H1 (cell line): ENCODE measurements around the gene NUP88. TPM values are rescaled to one million over a fixed set of nuclear protein-coding genes. Genes with fewer than 3 reads are reported as not detected.

Experiments
- BRCA1 ChIP-seq: IDR thresholded peaks from 2 replicates; pipeline ENCODE4 v1.6.1; 2012; ENCODE audit warnings: low read depth, low read length, improper control_type of control experiment
- HDAC6 ChIP-seq: IDR thresholded peaks from one replicate; pipeline ENCODE4 v1.7.1; 2012; ENCODE audit warnings: low read depth, mild to moderate bottlenecking, inconsistent platforms, low read length, moderate library complexity
- SRF ChIP-seq: IDR thresholded peaks from 2 replicates; pipeline ENCODE4 v1.6.1; 2011; ENCODE audit warnings: mild to moderate bottlenecking, low read depth, low read length, moderate library complexity
- polyA plus RNA-seq, 7 experiments: library from polyadenylated mRNA; depleted of rRNA in 3 of 7; stranded (reverse) in 5 of 7; unstranded in 2 of 7; fragments of >200 nt in 5 of 7; fragments of 200-250 nt in 2 of 7; gene quantifications; 1 replicate in 5 of 7; 2 replicates in 1 of 7; 4 replicates in 1 of 7; pipeline versions ENCODE4 v1.2.1 to v1.2.3, GENCODE V29; 2011 to 2013; ENCODE audit warnings: missing spikeins in 2 of 7, mixed read lengths in 2 of 7
- total RNA-seq: library from RNA; stranded (reverse); fragmentation: NEBNext Ultra II Directional; extraction: Animal tissue kit (Norgen Biotek cat#: 25700); gene quantifications from 2 replicates; pipeline ENCODE4 v1.2.1, GENCODE V29; 2021
- TF ChIP-seq, protein P1 (sequence below): IDR thresholded peaks from 2 replicates; pipeline ENCODE4 v1.6.1; 2012; ENCODE audit warnings: inconsistent platforms

NUP88 gene
- total and polyA plus RNA-seq, 2 of the 8 experiments (the other 6 are each of a cell fraction or from before 2014, with no cell fraction given), result 77.4 to 105 TPM

DNA sequence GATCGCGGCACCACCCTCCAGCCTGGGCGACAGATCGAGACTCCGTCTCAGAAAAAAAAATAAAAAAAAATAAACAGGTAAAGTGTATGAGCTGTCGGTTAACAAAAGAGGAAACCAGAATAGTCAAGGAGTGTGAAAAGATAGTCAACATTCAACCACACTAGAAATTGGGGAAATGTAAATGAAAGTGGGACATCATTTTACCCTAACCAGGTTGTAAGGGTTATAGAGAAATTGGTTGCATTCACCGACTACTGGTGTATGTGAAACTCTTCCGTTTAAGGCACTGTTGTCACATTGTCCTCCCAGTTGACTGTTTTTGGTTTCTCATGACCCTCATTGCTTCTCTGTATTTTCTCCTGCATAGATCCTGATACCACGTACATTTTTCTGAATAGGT, 74.5 kb downstream of the NUP88 start (continued):
- TF ChIP-seq, protein P1, sequence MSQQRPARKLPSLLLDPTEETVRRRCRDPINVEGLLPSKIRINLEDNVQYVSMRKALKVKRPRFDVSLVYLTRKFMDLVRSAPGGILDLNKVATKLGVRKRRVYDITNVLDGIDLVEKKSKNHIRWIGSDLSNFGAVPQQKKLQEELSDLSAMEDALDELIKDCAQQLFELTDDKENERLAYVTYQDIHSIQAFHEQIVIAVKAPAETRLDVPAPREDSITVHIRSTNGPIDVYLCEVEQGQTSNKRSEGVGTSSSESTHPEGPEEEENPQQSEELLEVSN, result no peak
- TF ChIP-seq SRF, result no peak
- no peak for TF ChIP-seq BRCA1
- no peak for TF ChIP-seq HDAC6

Other genes with a start within 250 kb of the NUP88 start
- gene ZNF594, start 227.8 kb downstream of the NUP88 start, total RNA-seq, result 14.3 and 15.5 TPM in 2 replicates
- gene ZNF594, start 227.8 kb downstream of the NUP88 start, polyA plus RNA-seq (2011; rRNA removed), result 3.6 and 4.2 TPM in 2 replicates
- gene SCIMP, start 184.8 kb downstream of the NUP88 start, total RNA-seq, result not detected in 2 replicates
- gene SCIMP, start 184.8 kb downstream of the NUP88 start, polyA plus RNA-seq (2011; rRNA removed), result not detected in 2 replicates
- gene RABEP1, start 137.4 kb downstream of the NUP88 start, total RNA-seq, result 50.7 and 52.3 TPM in 2 replicates
- 4.5 and 8.5 TPM in 2 replicates for gene RABEP1, start 137.4 kb downstream of the NUP88 start, polyA plus RNA-seq (2011; rRNA removed)
- 57.7 and 59.6 TPM in 2 replicates for gene RPAIN, start 520 bp upstream of the NUP88 start, total RNA-seq
- 37.0 and 54.5 TPM in 2 replicates for gene RPAIN, start 520 bp upstream of the NUP88 start, polyA plus RNA-seq (2011; rRNA removed)
- 453 and 454 TPM in 2 replicates for gene C1QBP, start 19.5 kb upstream of the NUP88 start, total RNA-seq
- 210 and 355 TPM in 2 replicates for gene C1QBP, start 19.5 kb upstream of the NUP88 start, polyA plus RNA-seq (2011; rRNA removed)
- gene DHX33, start 49.3 kb upstream of the NUP88 start, total RNA-seq, result 67.7 and 70.0 TPM in 2 replicates
- 34.8 and 38.1 TPM in 2 replicates for gene DHX33, start 49.3 kb upstream of the NUP88 start, polyA plus RNA-seq (2011; rRNA removed)
- 58.4 and 67.5 TPM in 2 replicates for gene DERL2, start 66.5 kb upstream of the NUP88 start, total RNA-seq
- gene DERL2, start 66.5 kb upstream of the NUP88 start, polyA plus RNA-seq (2011; rRNA removed), result 33.7 and 55.3 TPM in 2 replicates
- gene MIS12, start 66.9 kb upstream of the NUP88 start, total RNA-seq, result 25.6 and 27.2 TPM in 2 replicates
- 6.2 and 9.5 TPM in 2 replicates for gene MIS12, start 66.9 kb upstream of the NUP88 start, polyA plus RNA-seq (2011; rRNA removed)
- 10.0 and 10.4 TPM in 2 replicates for gene NLRP1, start 164.8 kb upstream of the NUP88 start, total RNA-seq
- 8.6 and 9.2 TPM in 2 replicates for gene NLRP1, start 164.8 kb upstream of the NUP88 start, polyA plus RNA-seq (2011; rRNA removed)